Vagina (tissue), 2 donors: Measurements from ENCODE around the gene SSBP4.

Experiments
- CTCF ChIP-seq, 3 experiments: fragments of 450-650 bp in 2 of 3; fragments of 200-600 bp in 1 of 3; sonication (generic) in 1 of 3; IDR thresholded peaks; one replicate each; pipeline ENCODE4 v1.5.1; 2017 to 2019; ENCODE audit warnings: antibody characterized with exemption in 3 of 3, mild to moderate bottlenecking in 2 of 3, moderate library complexity in 2 of 3
- POLR2A ChIP-seq, 2 donors: fragments of 450-650 bp; IDR thresholded peaks; one replicate each; pipeline ENCODE4 v1.6.1; 2017; ENCODE audit warnings: antibody characterized with exemption in 2 of 2, mild to moderate bottlenecking in 2 of 2, moderate library complexity in 2 of 2

DNA sequence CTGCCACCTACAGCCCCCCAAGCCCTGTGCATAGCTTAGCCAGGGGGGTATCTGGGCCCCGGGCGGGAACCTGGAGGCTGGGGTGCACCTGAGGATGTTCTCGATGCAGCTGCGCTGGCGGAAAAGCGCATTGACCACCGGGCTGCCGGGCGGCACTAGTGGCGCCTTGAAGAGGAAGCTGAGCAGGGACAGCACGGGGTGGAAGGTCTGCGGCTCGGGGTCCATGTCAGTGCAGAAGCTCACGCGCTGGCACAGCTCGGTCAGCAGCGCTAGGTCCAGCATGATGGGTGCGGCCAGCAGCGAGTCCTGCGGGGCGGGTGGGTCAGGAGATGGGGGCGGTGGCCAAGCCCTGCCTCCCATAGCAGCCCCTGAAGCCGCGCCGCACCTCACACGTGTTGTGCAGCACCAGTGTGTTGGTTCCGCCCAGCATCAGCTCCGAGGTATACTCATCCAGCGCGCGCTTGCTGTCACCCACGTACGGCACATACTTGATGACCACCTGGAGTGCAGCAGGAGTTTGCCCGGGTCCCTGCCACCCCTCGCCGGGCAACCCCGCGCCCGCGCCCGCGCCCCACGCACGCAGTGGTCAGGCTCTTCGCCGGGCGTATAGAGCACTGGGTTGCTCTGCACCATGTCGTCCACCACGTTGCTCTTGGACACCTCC is 16.1 kb downstream of the SSBP4 start:
- no peak for TF ChIP-seq POLR2A (IDR thresholded peaks at IDR 0.05)
- TF ChIP-seq CTCF (IDR thresholded peaks at IDR 0.05) = no peak
